T-helper 2 cell treated with Interferon-gamma antibody and Interleukin-4, amounts not matched to agents 100 ng/mL and 5 ng/mL, for 36 hours (primary cell): Measurements from ENCODE around the gene CRIP1. TPM values are rescaled to one million over a fixed set of nuclear protein-coding genes. Genes with fewer than 3 reads are reported as not detected.

Experiments used
- intact Hi-C: fragments of 100-400 bp; cut with micrococcal nuclease; formaldehyde crosslinking; loops from one replicate; pipeline ENCODE4 v1.15.1; 2023
- total RNA-seq: library from RNA; stranded (reverse); gene quantifications from 2 replicates; pipeline ENCODE4 v1.2.3, GENCODE V29; 2022

CRIP1 gene
- total RNA-seq, 1 donor from 2014 or later, result 545 TPM

GRCh38 chr14:105502446-105503295, 16.0 kb downstream of the CRIP1 start:
- intact Hi-C loops, result no loop called here

- intact Hi-C loops, result no loop called here
Observed at GRCh38 chr14:105503296-105503640, 16.6 kb downstream of the CRIP1 start.

GRCh38 chr14:105503935-105504692, 17.4 kb downstream of the CRIP1 start:
- intact Hi-C loops, result no loop called here

- intact Hi-C loops, result no loop called here
Observed at GRCh38 chr14:105505101-105505500, 18.4 kb downstream of the CRIP1 start.

GRCh38 chr14:105507247-105507646, 20.6 kb downstream of the CRIP1 start:
- intact Hi-C loops, result no loop called here

- intact Hi-C loops, result no loop called here
Observed at GRCh38 chr14:105508069-105508468, 21.4 kb downstream of the CRIP1 start.

- intact Hi-C loops, result no loop called here
Observed at GRCh38 chr14:105508601-105509000, 21.9 kb downstream of the CRIP1 start.

GRCh38 chr14:105517096-105517495, 30.4 kb downstream of the CRIP1 start:
- intact Hi-C loops, result no loop called here

GRCh38 chr14:105519946-105520698, 33.4 kb downstream of the CRIP1 start:
- intact Hi-C loops, result no loop called here

- intact Hi-C loops, result no loop called here
Observed at GRCh38 chr14:105525326-105525725, 38.6 kb downstream of the CRIP1 start.

- intact Hi-C loops, result loop anchor here (2.0 kb wide), 1 partner anchor 77 kb away; no protein-coding TSS in a partner anchor
Observed at GRCh38 chr14:105525861-105526775, 39.4 kb downstream of the CRIP1 start, which contains the start of gene TMEM121. TMEM121 (plus strand) TSS chr14:105526583; CDS start chr14:105528835, 2,252 bp downstream.

GRCh38 chr14:105526776-105527380, 40.2 kb downstream of the CRIP1 start:
- intact Hi-C loops, result loop anchor here (2.0 kb wide), 1 partner anchor 78 kb away; no protein-coding TSS in a partner anchor

- intact Hi-C loops, result loop anchor here (2.0 kb wide), 1 partner anchor 79 kb away; no protein-coding TSS in a partner anchor
Observed at GRCh38 chr14:105527381-105527825, 40.7 kb downstream of the CRIP1 start.

GRCh38 chr14:105527826-105528585, 41.3 kb downstream of the CRIP1 start:
- intact Hi-C loops, result loop anchor here (1.0 to 2.0 kb wide), 3 partner anchors 37 to 157 kb away; partner anchors contain the start of gene TEDC1

- intact Hi-C loops, result loop anchor here (1.0 to 2.0 kb wide), 2 partner anchors 38 to 157 kb away; partner anchors contain the start of gene TEDC1
Observed at GRCh38 chr14:105528586-105529318, 42.1 kb downstream of the CRIP1 start.

- intact Hi-C loops, result loop anchor here (2.0 kb wide), 1 partner anchor 38 kb away; the partner anchor contains the start of gene TEDC1
Observed at GRCh38 chr14:105529319-105529568, 42.6 kb downstream of the CRIP1 start.

- intact Hi-C loops, result loop anchor here (2.0 kb wide), 1 partner anchor 39 kb away; the partner anchor contains the start of gene TEDC1
Observed at GRCh38 chr14:105529569-105530284, 43.0 kb downstream of the CRIP1 start.
